ENCODE measurements around the gene PLCE1.

DNA sequence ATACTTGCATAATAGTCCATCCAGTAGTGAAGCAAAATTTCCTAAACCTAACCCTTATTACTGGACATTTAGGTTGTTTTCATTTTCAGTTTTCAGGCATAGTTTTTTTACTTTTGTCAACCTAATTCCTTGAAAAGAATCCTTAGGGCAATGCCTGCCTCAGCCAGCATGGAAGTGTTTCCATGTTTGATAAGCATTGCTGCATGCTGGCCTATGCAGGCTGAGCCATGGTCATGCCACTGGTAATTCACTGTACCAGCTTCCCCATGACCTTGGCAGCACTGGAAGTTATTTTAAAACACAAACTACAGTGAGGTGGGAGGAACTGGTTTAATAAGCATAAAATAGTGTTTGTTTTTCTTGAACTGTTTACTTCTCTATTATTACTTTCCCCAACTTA lies 27.8 kb upstream of the PLCE1 start:
- TF ChIP-seq JUND (IDR thresholded peaks at IDR 0.05; ENCODE audit: low read depth, low read length) (no peak), POLR2A (IDR thresholded peaks at IDR 0.05; ENCODE audit: low read depth, low read length) (no peak), YY1 (IDR thresholded peaks at IDR 0.05; ENCODE audit: low read depth, low read length) (no peak), SMC3 (IDR thresholded peaks at IDR 0.05; ENCODE audit: borderline replicate concordance, low read length) (no peak), ZNF274 (IDR thresholded peaks at IDR 0.05; ENCODE audit: insufficient read depth, insufficient read length) (no peak), MEF2A (IDR thresholded peaks at IDR 0.05; ENCODE audit: insufficient read depth, low read depth, low read length) (no peak), HDAC2 (IDR thresholded peaks at IDR 0.05) (no peak), ZZZ3 (IDR thresholded peaks at IDR 0.05; ENCODE audit: control insufficient read depth, insufficient read length, low read depth) (no peak), TARDBP (IDR thresholded peaks at IDR 0.05; ENCODE audit: borderline replicate concordance) (no peak), GABPA (IDR thresholded peaks at IDR 0.05; ENCODE audit: low read depth) (no peak), POLR2AphosphoS2 (IDR thresholded peaks at IDR 0.05; ENCODE audit: low read depth, low read length) (no peak)
- TF ChIP-seq, protein P1, sequence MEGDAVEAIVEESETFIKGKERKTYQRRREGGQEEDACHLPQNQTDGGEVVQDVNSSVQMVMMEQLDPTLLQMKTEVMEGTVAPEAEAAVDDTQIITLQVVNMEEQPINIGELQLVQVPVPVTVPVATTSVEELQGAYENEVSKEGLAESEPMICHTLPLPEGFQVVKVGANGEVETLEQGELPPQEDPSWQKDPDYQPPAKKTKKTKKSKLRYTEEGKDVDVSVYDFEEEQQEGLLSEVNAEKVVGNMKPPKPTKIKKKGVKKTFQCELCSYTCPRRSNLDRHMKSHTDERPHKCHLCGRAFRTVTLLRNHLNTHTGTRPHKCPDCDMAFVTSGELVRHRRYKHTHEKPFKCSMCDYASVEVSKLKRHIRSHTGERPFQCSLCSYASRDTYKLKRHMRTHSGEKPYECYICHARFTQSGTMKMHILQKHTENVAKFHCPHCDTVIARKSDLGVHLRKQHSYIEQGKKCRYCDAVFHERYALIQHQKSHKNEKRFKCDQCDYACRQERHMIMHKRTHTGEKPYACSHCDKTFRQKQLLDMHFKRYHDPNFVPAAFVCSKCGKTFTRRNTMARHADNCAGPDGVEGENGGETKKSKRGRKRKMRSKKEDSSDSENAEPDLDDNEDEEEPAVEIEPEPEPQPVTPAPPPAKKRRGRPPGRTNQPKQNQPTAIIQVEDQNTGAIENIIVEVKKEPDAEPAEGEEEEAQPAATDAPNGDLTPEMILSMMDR (IDR thresholded peaks at IDR 0.05 in 2 of 3, conservative IDR thresholded peaks at IDR 0.05 in 1 of 3; ENCODE audit: control insufficient read depth in 2 of 3, extremely low read depth in 1 of 3, insufficient read depth in 1 of 3, low read depth in 3 of 3, low read length in 3 of 3) = no peak
- TF ChIP-seq, protein P2, sequence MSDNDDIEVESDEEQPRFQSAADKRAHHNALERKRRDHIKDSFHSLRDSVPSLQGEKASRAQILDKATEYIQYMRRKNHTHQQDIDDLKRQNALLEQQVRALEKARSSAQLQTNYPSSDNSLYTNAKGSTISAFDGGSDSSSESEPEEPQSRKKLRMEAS (IDR thresholded peaks at IDR 0.05; ENCODE audit: low read depth, low read length) = no peak

Measured in GM12878 (cell line).